Measurements from ENCODE around the gene IRGQ.
A peak's percentile ranks its signal among the peaks of the same experiment; 100 is the strongest.

The IRGQ gene

GRCh38 chr19:43626838-43627237 is 30.9 kb upstream of the IRGQ start:
- Histone ChIP-seq H2AFZ (ENCODE audit: low read depth) (no peak overlapping the region), H3K27ac (no peak overlapping the region), H3K9ac (no peak overlapping the region), H3K27me3 (ENCODE audit: insufficient read depth, low read depth) (no peaks in the 10 kb centered on the region; the same call in 1 of the 2 replicates), H3K4me3 (IDR thresholded peaks at IDR 0.05; ENCODE audit: insufficient read depth, low read depth, low read length) (no peak overlapping the region), H3K79me2 (ENCODE audit: insufficient read depth, low read depth) (no peaks in the 10 kb centered on the region), H3K36me3 (ENCODE audit: insufficient read depth) (no peaks in the 10 kb centered on the region), H3K4me1 (ENCODE audit: low read depth, poor library complexity, severe bottlenecking) (peaks cover 4% of the 10 kb centered on the region), H3K4me2 (no peak overlapping the region), H4K20me1 (ENCODE audit: insufficient read depth) (no peaks in the 10 kb centered on the region)
- TF ChIP-seq CTCF (conservative IDR thresholded peaks at IDR 0.05; ENCODE audit: low read depth, low read length): no peak

GRCh38 chr19:43625918-43626579 is 30.1 kb upstream of the IRGQ start:
- TF ChIP-seq CTCF (conservative IDR thresholded peaks at IDR 0.05; ENCODE audit: low read depth, low read length): no peak
- no peaks in the 10 kb centered on the region for H3K27me3 ChIP-seq (ENCODE audit: insufficient read depth, low read depth)
- no peak overlapping the region for H2AFZ ChIP-seq (ENCODE audit: low read depth)
- H3K4me1 ChIP-seq (ENCODE audit: low read depth, poor library complexity, severe bottlenecking): peaks cover 4% of the 10 kb centered on the region
- no peak overlapping the region for H3K27ac ChIP-seq
- no peak overlapping the region for H3K4me2 ChIP-seq
- H4K20me1 ChIP-seq (ENCODE audit: insufficient read depth): no peaks in the 10 kb centered on the region
- no peak overlapping the region for H3K9ac ChIP-seq
- no peak overlapping the region for H3K4me3 ChIP-seq (IDR thresholded peaks at IDR 0.05; ENCODE audit: insufficient read depth, low read depth, low read length)
- no peaks in the 10 kb centered on the region for H3K36me3 ChIP-seq (ENCODE audit: insufficient read depth)
- H3K79me2 ChIP-seq (ENCODE audit: insufficient read depth, low read depth): no peaks in the 10 kb centered on the region

GRCh38 chr19:43624933-43625332 is 29.0 kb upstream of the IRGQ start:
- Histone ChIP-seq H3K9ac (no peak overlapping the region), H4K20me1 (ENCODE audit: insufficient read depth) (no peaks in the 10 kb centered on the region), H3K79me2 (ENCODE audit: insufficient read depth, low read depth) (no peaks in the 10 kb centered on the region), H3K4me3 (IDR thresholded peaks at IDR 0.05; ENCODE audit: insufficient read depth, low read depth, low read length) (no peak overlapping the region), H3K4me2 (peak overlapping the region; percentile 72; the same call in 1 of the 2 replicates), H3K4me1 (ENCODE audit: low read depth, poor library complexity, severe bottlenecking) (peaks cover 9% of the 10 kb centered on the region), H2AFZ (ENCODE audit: low read depth) (peak overlapping the region; percentile 46; the same call in 1 of the 2 replicates), H3K27ac (no peak overlapping the region), H3K36me3 (ENCODE audit: insufficient read depth) (no peaks in the 10 kb centered on the region), H3K27me3 (ENCODE audit: insufficient read depth, low read depth) (no peaks in the 10 kb centered on the region)
- peak; percentile 51; the same call in 1 of the 2 replicates for TF ChIP-seq CTCF (conservative IDR thresholded peaks at IDR 0.05; ENCODE audit: low read depth, low read length)

- H3K27me3 ChIP-seq (ENCODE audit: insufficient read depth, low read depth): no peaks in the 10 kb centered on the region
- no peak overlapping the region for H3K9ac ChIP-seq
- no peaks in the 10 kb centered on the region for H3K79me2 ChIP-seq (ENCODE audit: insufficient read depth, low read depth)
- no peak overlapping the region for H3K27ac ChIP-seq
- H4K20me1 ChIP-seq (ENCODE audit: insufficient read depth): no peaks in the 10 kb centered on the region
- no peak overlapping the region for H3K4me3 ChIP-seq (IDR thresholded peaks at IDR 0.05; ENCODE audit: insufficient read depth, low read depth, low read length)
- no peak for TF ChIP-seq CTCF (conservative IDR thresholded peaks at IDR 0.05; ENCODE audit: low read depth, low read length)
- H3K4me1 ChIP-seq (ENCODE audit: low read depth, poor library complexity, severe bottlenecking): peaks cover 10% of the 10 kb centered on the region
- peak overlapping the region; percentile 46; the same call in 1 of the 2 replicates for H2AFZ ChIP-seq (ENCODE audit: low read depth)
- no peaks in the 10 kb centered on the region for H3K36me3 ChIP-seq (ENCODE audit: insufficient read depth)
- peak overlapping the region; percentile 72; the same call in 1 of the 2 replicates for H3K4me2 ChIP-seq
These were observed 28.1 kb upstream of the IRGQ start for GRCh38 chr19:43623889-43624670.

Data from KMS-11 (cell line).